Activated T-helper 17 cell treated with anti-CD3 and anti-CD28 coated beads, Interleukin-2, amount 50 U/mL, for 72 hours (primary cell): ENCODE data around the gene PRND. TPM values are rescaled to one million over a fixed set of nuclear protein-coding genes. Genes with fewer than 3 reads are reported as not detected.
A peak's percentile ranks its signal among the peaks of the same experiment; 100 is the strongest.

Source experiments
- ATAC-seq: fragments of 150-1000 bp; cut with Tn5 transposase; replicated peaks from 2 replicates; pipeline ENCODE4 v1.10.0; 2021; ENCODE audit warnings: mild to moderate bottlenecking, moderate library complexity
- H3K27ac Mint-ChIP-seq: one replicate; pipeline ENCODE4 v1.8.0; 2022; ENCODE audit warnings: mixed read lengths
- H3K27me3 Mint-ChIP-seq: one replicate; pipeline ENCODE4 v1.8.0; 2022; ENCODE audit warnings: mixed read lengths
- H3K36me3 Mint-ChIP-seq: one replicate; pipeline ENCODE4 v1.8.0; 2022; ENCODE audit warnings: low read depth, mild to moderate bottlenecking, mixed read lengths
- H3K4me1 Mint-ChIP-seq: one replicate; pipeline ENCODE4 v1.8.0; 2022; ENCODE audit warnings: mixed read lengths
- H3K4me3 Mint-ChIP-seq: one replicate; pipeline ENCODE4 v1.8.0; 2022; ENCODE audit warnings: mild to moderate bottlenecking, mixed read lengths
- H3K9me3 Mint-ChIP-seq: one replicate; pipeline ENCODE4 v1.8.0; 2022; ENCODE audit warnings: mixed read lengths
- total RNA-seq, 2 donors: library from RNA; stranded (reverse); gene quantifications; one replicate each; pipeline ENCODE4 v1.2.3, GENCODE V29; 2022

Gene PRND, protein sequence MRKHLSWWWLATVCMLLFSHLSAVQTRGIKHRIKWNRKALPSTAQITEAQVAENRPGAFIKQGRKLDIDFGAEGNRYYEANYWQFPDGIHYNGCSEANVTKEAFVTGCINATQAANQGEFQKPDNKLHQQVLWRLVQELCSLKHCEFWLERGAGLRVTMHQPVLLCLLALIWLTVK
- not detected for total RNA-seq

DNA sequence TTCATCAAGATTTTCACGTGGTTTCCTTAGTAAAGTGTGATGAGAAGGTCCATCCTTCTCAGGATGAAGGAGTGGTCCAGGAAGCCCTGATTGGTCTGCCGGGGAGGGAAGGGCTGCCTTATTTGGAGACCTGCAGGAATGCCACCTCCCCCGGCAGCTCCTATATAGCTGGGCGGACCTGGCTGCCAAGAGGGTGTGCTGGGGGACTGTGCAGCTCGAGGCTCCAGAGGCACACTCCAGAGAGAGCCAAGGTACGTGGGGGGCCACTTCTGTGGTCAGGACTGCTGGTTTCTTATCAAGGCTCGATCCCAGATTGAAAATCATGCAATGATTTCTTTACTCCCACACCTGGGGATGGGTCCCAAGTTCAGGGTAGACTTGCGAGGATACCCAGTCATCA lies at the start of gene PRND:
Gene PRND (plus strand): TSS at position 191 of the 400 bp plus-strand sequence. CDS start 2,643 bp downstream, outside the sequence.
- no peak within 1 kb of the TSS for H3K27ac Mint-ChIP-seq
- no peak within 1 kb of the TSS for H3K4me3 Mint-ChIP-seq
- no peaks in the 10 kb centered on the region for H3K9me3 Mint-ChIP-seq
- no peak for ATAC-seq
- no peaks in the 10 kb centered on the region for H3K27me3 Mint-ChIP-seq
- H3K36me3 Mint-ChIP-seq = no peaks in the 10 kb centered on the region
- peaks cover 3% of the 10 kb centered on the region for H3K4me1 Mint-ChIP-seq

- no peak overlapping the region for H3K27ac Mint-ChIP-seq
- H3K9me3 Mint-ChIP-seq = peaks cover 3% of the 10 kb centered on the region
- no peak overlapping the region for H3K4me3 Mint-ChIP-seq
- H3K36me3 Mint-ChIP-seq = no peaks in the 10 kb centered on the region
- ATAC-seq = no peak
- no peaks in the 10 kb centered on the region for H3K27me3 Mint-ChIP-seq
- H3K4me1 Mint-ChIP-seq = peaks cover 8% of the 10 kb centered on the region
Measured at GRCh38 chr20:4672948-4673347, 48.8 kb upstream of the PRND start.

DNA sequence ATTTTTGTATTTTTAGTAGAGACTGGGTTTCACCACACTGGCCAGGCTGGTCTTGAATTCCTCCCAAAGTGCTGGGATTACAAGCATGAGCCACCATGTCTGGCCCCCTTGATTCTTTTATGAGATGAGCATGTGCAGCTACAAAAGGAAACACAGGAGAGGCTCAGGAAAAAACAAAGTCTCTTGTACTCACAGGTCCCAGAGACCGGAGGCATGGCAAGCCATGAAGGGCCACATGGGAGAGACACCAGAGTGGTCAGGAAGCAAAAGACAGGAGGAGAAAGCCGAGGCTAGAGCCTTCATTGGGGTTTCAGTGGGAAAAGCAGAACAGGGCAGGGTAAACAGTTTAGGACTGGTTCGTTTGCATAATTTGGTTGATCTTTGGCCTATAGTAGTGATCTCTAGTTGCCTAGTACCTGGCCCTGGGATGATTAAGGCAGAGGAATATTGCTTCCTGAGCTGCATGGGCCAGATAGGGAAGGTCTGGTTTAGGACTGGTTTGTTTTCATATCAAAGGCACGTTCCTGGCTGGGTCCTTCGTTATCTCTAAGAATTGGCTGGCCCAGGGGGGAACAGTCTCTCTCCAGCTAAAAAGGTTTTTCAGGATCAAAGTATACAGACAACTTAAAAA lies 48.2 kb upstream of the PRND start:
- Mint-ChIP-seq H3K36me3 (no peaks in the 10 kb centered on the region), H3K9me3 (peaks cover 3% of the 10 kb centered on the region), H3K4me1 (peaks cover 11% of the 10 kb centered on the region), H3K27ac (no peak overlapping the region), H3K27me3 (no peaks in the 10 kb centered on the region), H3K4me3 (no peak overlapping the region)
- no peak for ATAC-seq

GRCh38 chr20:4674672-4675071 lies 47.0 kb upstream of the PRND start:
- Mint-ChIP-seq H3K9me3 (peaks cover 3% of the 10 kb centered on the region), H3K27me3 (no peaks in the 10 kb centered on the region), H3K4me1 (peaks cover 11% of the 10 kb centered on the region), H3K27ac (no peak overlapping the region), H3K4me3 (no peak overlapping the region), H3K36me3 (no peaks in the 10 kb centered on the region)
- ATAC-seq = no peak

DNA sequence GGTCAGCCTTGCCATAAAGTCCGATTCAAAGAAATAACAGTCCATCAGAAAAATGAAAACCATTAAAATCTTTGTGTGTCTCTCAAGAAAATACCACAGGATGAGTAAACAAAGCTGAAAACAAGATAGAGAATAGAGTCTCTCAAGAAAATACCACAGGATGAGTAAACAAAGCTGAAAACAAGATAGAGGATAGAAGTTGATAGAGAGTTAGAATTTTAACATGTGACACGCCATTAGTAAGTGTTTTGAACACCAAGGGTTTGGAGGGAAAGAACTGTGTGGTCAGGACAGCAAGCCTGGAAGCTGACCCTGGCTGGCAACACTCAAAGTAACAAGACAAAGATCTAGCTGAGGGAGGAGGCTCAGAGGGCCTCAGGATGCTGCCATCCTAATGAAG lies 43.9 kb upstream of the PRND start:
- H3K4me3 Mint-ChIP-seq = peak overlapping the region; percentile 13
- H3K36me3 Mint-ChIP-seq = no peaks in the 10 kb centered on the region
- no peaks in the 10 kb centered on the region for H3K9me3 Mint-ChIP-seq
- peak; percentile 84 for ATAC-seq
- no peaks in the 10 kb centered on the region for H3K27me3 Mint-ChIP-seq
- H3K27ac Mint-ChIP-seq = peak overlapping the region; percentile 44
- H3K4me1 Mint-ChIP-seq = peaks cover 15% of the 10 kb centered on the region

DNA sequence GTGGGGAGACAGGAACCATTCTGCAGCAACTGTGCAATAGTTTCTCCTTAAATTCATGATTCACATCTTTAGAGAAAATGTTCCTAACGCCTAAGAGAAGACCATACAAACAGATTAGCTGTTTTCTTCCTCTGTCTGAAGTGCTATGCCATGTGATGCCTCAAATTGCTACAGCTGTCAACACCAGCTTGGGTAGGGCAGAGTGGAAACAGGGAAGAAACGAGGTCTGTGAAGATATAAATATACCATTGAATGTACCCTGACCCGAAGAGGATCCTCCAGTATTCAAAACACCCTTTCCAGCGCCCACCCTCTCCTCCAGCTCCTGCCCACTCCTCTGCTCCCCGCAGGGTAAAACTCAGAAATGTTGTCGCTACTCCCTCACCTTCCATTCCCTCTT lies 40.3 kb upstream of the PRND start:
- no peak for ATAC-seq
- Mint-ChIP-seq H3K27me3 (no peaks in the 10 kb centered on the region), H3K9me3 (no peaks in the 10 kb centered on the region), H3K27ac (peak overlapping the region; percentile 97), H3K4me1 (peaks cover 34% of the 10 kb centered on the region), H3K4me3 (no peak overlapping the region), H3K36me3 (no peaks in the 10 kb centered on the region)

DNA sequence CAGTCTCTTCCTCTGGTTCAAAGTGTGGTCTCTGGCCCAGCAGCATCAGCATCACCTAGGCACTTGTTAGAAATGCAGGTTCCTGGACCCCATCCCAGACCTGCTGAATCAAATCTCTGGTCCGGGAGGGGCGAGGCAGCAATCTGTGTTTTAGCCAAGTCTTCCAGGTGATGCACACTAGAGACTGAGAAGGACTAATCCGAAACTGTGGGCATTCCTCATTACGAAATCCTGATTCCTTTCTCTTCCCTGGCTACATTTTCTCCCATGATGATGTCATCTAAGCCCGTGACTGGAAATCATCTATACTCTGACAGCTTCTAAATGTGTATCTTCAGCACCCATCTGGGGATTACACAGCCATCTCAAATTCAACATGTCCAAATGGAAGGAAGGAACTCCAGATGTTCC lies 39.7 kb upstream of the PRND start:
- ATAC-seq = no peak
- Mint-ChIP-seq H3K27ac (peak overlapping the region; percentile 97), H3K9me3 (no peaks in the 10 kb centered on the region)

DNA sequence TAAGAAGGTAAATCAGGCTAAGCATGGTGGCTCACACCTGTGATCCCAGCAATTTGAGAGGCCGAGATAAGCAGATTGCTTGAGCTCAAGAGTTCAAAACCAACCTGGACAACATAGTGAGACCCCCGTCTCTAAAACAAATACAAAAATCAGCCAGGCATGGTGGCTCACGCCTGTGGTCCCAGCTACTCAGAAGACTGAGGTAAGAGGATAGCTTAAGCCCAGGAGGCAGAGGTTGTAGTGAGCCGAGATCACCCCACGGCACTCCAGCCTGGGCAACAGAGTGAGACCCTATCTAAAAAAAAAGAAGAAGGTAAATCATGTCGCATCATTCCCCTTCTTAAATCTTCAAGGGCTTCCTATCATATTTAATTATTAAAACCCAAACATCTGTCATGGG lies 39.0 kb upstream of the PRND start:
- peaks cover 6% of the 10 kb centered on the region for H3K36me3 Mint-ChIP-seq
- no peaks in the 10 kb centered on the region for H3K27me3 Mint-ChIP-seq
- H3K9me3 Mint-ChIP-seq = no peaks in the 10 kb centered on the region
- peak overlapping the region; percentile 93 for H3K4me3 Mint-ChIP-seq
- ATAC-seq = no peak
- H3K27ac Mint-ChIP-seq = peak overlapping the region; percentile 97
- peaks cover 33% of the 10 kb centered on the region for H3K4me1 Mint-ChIP-seq

More for the DNA sequence above, 39.7 kb upstream of the PRND start:
- no peaks in the 10 kb centered on the region for H3K36me3 Mint-ChIP-seq
- H3K4me1 Mint-ChIP-seq = peaks cover 34% of the 10 kb centered on the region
- H3K27me3 Mint-ChIP-seq = no peaks in the 10 kb centered on the region
- no peak overlapping the region for H3K4me3 Mint-ChIP-seq

- H3K27ac Mint-ChIP-seq = peak overlapping the region; percentile 97
- peaks cover 12% of the 10 kb centered on the region for H3K36me3 Mint-ChIP-seq
- peak overlapping the region; percentile 93 for H3K4me3 Mint-ChIP-seq
- no peak for ATAC-seq
- H3K27me3 Mint-ChIP-seq = no peaks in the 10 kb centered on the region
- H3K4me1 Mint-ChIP-seq = peaks cover 33% of the 10 kb centered on the region
- no peaks in the 10 kb centered on the region for H3K9me3 Mint-ChIP-seq
Measured at GRCh38 chr20:4683261-4683660, 38.4 kb upstream of the PRND start.

- H3K27me3 Mint-ChIP-seq = no peaks in the 10 kb centered on the region
- ATAC-seq = no peak
Measured at GRCh38 chr20:4684837-4685413, 36.8 kb upstream of the PRND start.

DNA sequence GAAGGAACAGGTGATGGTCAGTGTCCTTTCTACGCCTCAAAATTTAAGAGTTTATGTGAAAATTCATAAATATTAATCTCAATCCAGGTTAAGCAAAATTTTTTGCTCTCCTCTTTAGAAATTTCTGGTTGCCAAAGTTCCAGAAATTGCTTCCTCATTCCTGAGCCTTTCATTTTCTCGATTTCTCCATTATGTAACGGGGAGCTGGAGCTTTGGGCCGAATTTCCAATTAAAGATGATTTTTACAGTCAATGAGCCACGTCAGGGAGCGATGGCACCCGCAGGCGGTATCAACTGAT lies 35.8 kb upstream of the PRND start:
- Mint-ChIP-seq H3K27ac (peak overlapping the region; percentile 97), H3K4me1 (peaks cover 54% of the 10 kb centered on the region), H3K27me3 (no peaks in the 10 kb centered on the region), H3K36me3 (peaks cover 38% of the 10 kb centered on the region), H3K4me3 (peak overlapping the region; percentile 93), H3K9me3 (no peaks in the 10 kb centered on the region)
- no peak for ATAC-seq

More at GRCh38 chr20:4684837-4685413, 36.8 kb upstream of the PRND start:
- peaks cover 48% of the 10 kb centered on the region for H3K4me1 Mint-ChIP-seq
- peaks cover 28% of the 10 kb centered on the region for H3K36me3 Mint-ChIP-seq
- H3K9me3 Mint-ChIP-seq = no peaks in the 10 kb centered on the region
- H3K4me3 Mint-ChIP-seq = peak overlapping the region; percentile 93
- H3K27ac Mint-ChIP-seq = peak overlapping the region; percentile 97

DNA sequence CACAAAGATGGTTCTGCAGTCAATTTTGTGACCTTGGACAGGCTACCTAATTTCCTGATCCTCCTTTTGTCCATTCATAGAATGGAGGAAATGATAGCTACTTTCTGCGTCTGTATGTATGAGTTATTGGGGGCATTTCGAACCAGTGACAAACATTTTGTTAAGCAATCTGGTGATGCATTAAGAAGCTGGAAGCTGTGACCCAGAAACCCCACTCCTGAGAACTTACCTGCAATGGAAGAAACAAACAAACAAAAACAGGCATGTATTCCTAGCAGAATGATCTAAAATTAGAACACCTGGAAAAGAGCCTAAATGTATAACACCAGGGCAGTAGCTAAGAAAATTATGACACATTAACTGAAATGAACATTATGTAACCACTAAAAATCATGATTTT lies 33.4 kb upstream of the PRND start:
- peaks cover 59% of the 10 kb centered on the region for H3K4me1 Mint-ChIP-seq
- no peaks in the 10 kb centered on the region for H3K9me3 Mint-ChIP-seq
- H3K27ac Mint-ChIP-seq = peak overlapping the region; percentile 87
- no peaks in the 10 kb centered on the region for H3K27me3 Mint-ChIP-seq
- H3K4me3 Mint-ChIP-seq = peak overlapping the region; percentile 87
- ATAC-seq = no peak
- H3K36me3 Mint-ChIP-seq = peaks cover 62% of the 10 kb centered on the region

DNA sequence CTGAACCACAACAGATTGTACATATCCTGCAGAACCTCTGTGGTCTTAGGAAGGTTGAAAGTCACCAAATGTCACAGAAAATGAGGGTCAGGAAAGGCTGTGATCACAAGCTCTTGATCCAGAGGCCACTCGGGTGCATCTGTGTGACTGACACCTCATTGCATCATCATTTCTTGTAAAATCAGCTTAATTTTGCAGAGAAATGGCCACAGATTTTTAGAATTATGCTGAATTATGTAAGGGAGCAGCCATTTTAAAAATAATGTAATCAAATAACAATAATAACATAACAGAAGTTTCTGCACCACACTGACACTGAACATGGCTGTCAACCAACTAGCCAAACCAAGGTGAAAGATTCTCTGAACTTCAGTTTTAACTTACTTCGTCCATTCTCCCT lies 32.5 kb upstream of the PRND start:
- Mint-ChIP-seq H3K9me3 (no peaks in the 10 kb centered on the region), H3K27me3 (no peaks in the 10 kb centered on the region), H3K27ac (peak overlapping the region; percentile 87), H3K36me3 (peaks cover 71% of the 10 kb centered on the region), H3K4me1 (peaks cover 58% of the 10 kb centered on the region), H3K4me3 (peak overlapping the region; percentile 87)
- ATAC-seq = no peak

GRCh38 chr20:4691753-4692152 lies 30.0 kb upstream of the PRND start:
- H3K36me3 Mint-ChIP-seq = peaks cover 97% of the 10 kb centered on the region
- H3K27ac Mint-ChIP-seq = no peak overlapping the region
- H3K4me3 Mint-ChIP-seq = peak overlapping the region; percentile 45

GRCh38 chr20:4694076-4694475 lies 27.6 kb upstream of the PRND start:
- peaks cover 57% of the 10 kb centered on the region for H3K4me1 Mint-ChIP-seq

More at GRCh38 chr20:4691753-4692152, 30.0 kb upstream of the PRND start:
- H3K9me3 Mint-ChIP-seq = no peaks in the 10 kb centered on the region
- H3K27me3 Mint-ChIP-seq = no peaks in the 10 kb centered on the region
- H3K4me1 Mint-ChIP-seq = peaks cover 63% of the 10 kb centered on the region
- ATAC-seq = no peak

More at GRCh38 chr20:4694076-4694475, 27.6 kb upstream of the PRND start:
- no peaks in the 10 kb centered on the region for H3K9me3 Mint-ChIP-seq
- peaks cover 100% of the 10 kb centered on the region for H3K36me3 Mint-ChIP-seq
- no peaks in the 10 kb centered on the region for H3K27me3 Mint-ChIP-seq
- no peak for ATAC-seq
- H3K4me3 Mint-ChIP-seq = no peak overlapping the region
- H3K27ac Mint-ChIP-seq = no peak overlapping the region
